HepG2 (cell line): ENCODE measurements around the gene NOG. TPM values are rescaled to one million over a fixed set of nuclear protein-coding genes. Genes with fewer than 3 reads are reported as not detected.

Source experiments
- ATAC-seq: fragments of 200-7000 bp; cut with Tn5 transposase; 3 replicates; pipeline ENCODE4 v1.9.1; 2020; ENCODE audit warnings: mild to moderate bottlenecking, moderate library complexity
- BruUV-seq: library from RNA; stranded (reverse); fragments of 400-500 nt; replicated peaks from 2 replicates; lab custom pipeline; 2021; lab: Mats Ljungman, UMichigan
- CTCF ChIA-PET: fragments of 300-600 bp; formaldehyde crosslinking; extraction: SDS; loops from one replicate; lab custom pipeline; 2021; ENCODE audit warnings: low total read pairs, inconsistent platforms, low intra/inter-chr PET ratio; lab: Yijun Ruan, JAX
- POLR2A ChIA-PET: fragments of 350-600 bp; sonication (Branson Sonifier 250); formaldehyde crosslinking; loops from one replicate; lab custom pipeline; 2020; ENCODE audit warnings: antibody characterized with exemption, inconsistent platforms; lab: Yijun Ruan, JAX
- DNase-seq: peaks from one replicate; pipeline ENCODE4 v3.0.0-alpha.2; 2015; ENCODE audit warnings: low spot score
- FAIRE-seq: peaks from 3 replicates; lab custom pipeline; 2011; peaks lifted over from hg19 to GRCh38; lab: Jason Lieb, UNC
- H2AFZ ChIP-seq: one replicate; pipeline ENCODE4 v1.6.1; 2011; ENCODE audit warnings: low read length, inconsistent platforms
- H3K27ac ChIP-seq: fragments of 300-600 bp; 3 replicates; pipeline ENCODE4 v1.8.0; 2011; ENCODE audit warnings: mixed run types, mild to moderate bottlenecking, mixed read lengths, low read length, inconsistent platforms; ENCODE audit not compliant: insufficient read depth; ENCODE audit errors: extremely low read length
- H3K27me3 ChIP-seq, 2 experiments: fragments of 200-600 bp in 1 of 2; 2 replicates in 1 of 2; 3 replicates in 1 of 2; pipeline versions ENCODE4 v1.6.0 to v1.8.0; 2011; ENCODE audit warnings: low read length in 2 of 2, mild to moderate bottlenecking in 2 of 2, moderate library complexity in 2 of 2, inconsistent platforms in 1 of 2; ENCODE audit not compliant: insufficient read depth in 2 of 2, control insufficient read depth in 1 of 2
- H3K36me3 ChIP-seq, 2 experiments: fragments of 200-600 bp in 1 of 2; replicated peaks in 1 of 2; 2 replicates in 1 of 2; 3 replicates in 1 of 2; pipeline versions ENCODE4 v1.5.1 to v1.8.0; 2011; ENCODE audit warnings: low read length in 2 of 2, inconsistent platforms in 1 of 2; ENCODE audit not compliant: insufficient read depth in 2 of 2, control insufficient read depth in 1 of 2
- H3K4me1 ChIP-seq: 2 replicates; pipeline ENCODE4 v1.5.1; 2012; ENCODE audit warnings: low read length, inconsistent platforms; ENCODE audit not compliant: insufficient read depth
- H3K4me2 ChIP-seq: 2 replicates; pipeline ENCODE4 v1.6.0; 2011; ENCODE audit warnings: low read depth, low read length, inconsistent platforms
- H3K4me3 ChIP-seq, 3 experiments: fragments of 200-600 bp in 1 of 3; sonication (generic), shearing (Covaris generic) in 1 of 3; replicated peaks in 1 of 3; 2 replicates each; pipeline ENCODE4 v1.5.1; 2011 to 2016; ENCODE audit warnings: low read length in 3 of 3, inconsistent platforms in 2 of 3, low read depth in 2 of 3, mild to moderate bottlenecking in 2 of 3, control low read depth in 1 of 3, mixed read lengths in 1 of 3; ENCODE audit not compliant: insufficient read depth in 1 of 3
- H3K79me2 ChIP-seq: one replicate; pipeline ENCODE4 v1.6.1; 2011; ENCODE audit warnings: low read length, inconsistent platforms; ENCODE audit not compliant: insufficient read depth
- H3K9ac ChIP-seq: 2 replicates; pipeline ENCODE4 v1.6.0; 2011; ENCODE audit warnings: mild to moderate bottlenecking, low read depth, low read length, inconsistent platforms; ENCODE audit not compliant: insufficient read depth
- H3K9me3 ChIP-seq: 2 replicates; pipeline ENCODE4 v1.5.1; 2012; ENCODE audit warnings: mild to moderate bottlenecking, low read length
- H4K20me1 ChIP-seq: 2 replicates; pipeline ENCODE4 v1.6.0; 2011; ENCODE audit warnings: inconsistent platforms, mild to moderate bottlenecking, low read length, moderate library complexity; ENCODE audit not compliant: insufficient read depth
- CBX2 ChIP-seq, 2 experiments: fragments of 200-600 bp in 1 of 2; sonication (generic); formaldehyde crosslinking in 1 of 2; IDR thresholded peaks; 2 replicates each; pipeline versions ENCODE4 v1.7.0 to v1.8.1; 2018 to 2022; ENCODE audit warnings: low read depth in 2 of 2, low read length in 1 of 2, mild to moderate bottlenecking in 1 of 2, missing genetic modification reagents in 1 of 2
- CHD2 ChIP-seq: IDR thresholded peaks from 2 replicates; pipeline ENCODE4 v1.6.1; 2011; ENCODE audit warnings: low read depth, low read length, improper control_type of control experiment
- GABPA ChIP-seq, 2 experiments: IDR thresholded peaks; 2 replicates each; pipeline ENCODE4 v1.6.1; 2011 to 2016; ENCODE audit warnings: low read depth in 2 of 2, low read length in 1 of 2, missing biosample characterization in 1 of 2, missing genetic modification characterization in 1 of 2
- GPN1 ChIP-seq: sonication (generic); formaldehyde crosslinking; IDR thresholded peaks from 2 replicates; pipeline ENCODE4 v1.5.1; 2020; ENCODE audit warnings: missing genetic modification reagents, borderline replicate concordance
- KAT7 ChIP-seq: IDR thresholded peaks from 2 replicates; pipeline ENCODE4 v1.6.1; 2018; ENCODE audit warnings: borderline replicate concordance, missing compliant biosample characterization
- NAIF1 ChIP-seq: sonication (generic); formaldehyde crosslinking; IDR thresholded peaks from 2 replicates; pipeline ENCODE4 v1.5.0; 2020; ENCODE audit warnings: mild to moderate bottlenecking, missing genetic modification reagents, borderline replicate concordance
- NCOA2 ChIP-seq: sonication (generic); formaldehyde crosslinking; IDR thresholded peaks from 2 replicates; pipeline ENCODE4 v1.8.0; 2022; ENCODE audit warnings: inconsistent platforms
- NR2C2 ChIP-seq: sonication (generic); formaldehyde crosslinking; IDR thresholded peaks from 2 replicates; pipeline ENCODE4 v1.4.0; 2020; ENCODE audit warnings: missing genetic modification reagents, mild to moderate bottlenecking, moderate library complexity, borderline replicate concordance
- SUZ12 ChIP-seq: fragments of 150-350 bp; IDR thresholded peaks from 2 replicates; pipeline ENCODE4 v1.6.1; 2014; ENCODE audit warnings: low read depth, low read length
- ZNF460 ChIP-seq: sonication (generic); formaldehyde crosslinking; IDR thresholded peaks from 2 replicates; pipeline ENCODE4 v1.5.1; 2020; ENCODE audit warnings: missing genetic modification reagents, mild to moderate bottlenecking, borderline replicate concordance
- ZNF775 ChIP-seq: sonication (generic); formaldehyde crosslinking; IDR thresholded peaks from 2 replicates; pipeline ENCODE4 v1.4.0; 2020; ENCODE audit warnings: missing genetic modification reagents, mild to moderate bottlenecking, moderate library complexity, borderline replicate concordance
- ZNF788 ChIP-seq: sonication (generic); formaldehyde crosslinking; IDR thresholded peaks from 2 replicates; pipeline ENCODE4 v1.5.0; 2020; ENCODE audit warnings: mild to moderate bottlenecking, missing genetic modification reagents, borderline replicate concordance
- ZSCAN30 ChIP-seq: sonication (generic); formaldehyde crosslinking; IDR thresholded peaks from 2 replicates; pipeline ENCODE4 v1.5.0; 2020; ENCODE audit warnings: mild to moderate bottlenecking, missing genetic modification reagents
- WGBS: methylation state at CpG from one replicate; pipeline ENCODE4 v1.1.6; 2017; ENCODE audit warnings: low lambda C conversion rate; 5-methylcytosine and 5-hydroxymethylcytosine counted together
- in situ Hi-C: cut with HindIII; loops from 2 replicates; pipeline ENCODE4 v1.10.0; 2017; ENCODE audit warnings: low pct_unique_long_range_greater_than_20kb; ENCODE audit not compliant: extremely low pct_ligation_motif_present
- intact Hi-C: fragments of 100-400 bp; cut with micrococcal nuclease; formaldehyde crosslinking; loops from one replicate; pipeline ENCODE4 v1.10.0; 2022; ENCODE audit not compliant: unreplicated experiment
- polyA plus RNA-seq, 8 experiments: library from polyadenylated mRNA; depleted of rRNA in 3 of 8; stranded (reverse) in 7 of 8; unstranded in 1 of 8; fragments of >200 nt; fragmentation: Illumina TruSeq in 4 of 8; extraction: Trizol in 4 of 8; gene quantifications; 2 replicates each; pipeline versions ENCODE4 v1.2.1 to v1.2.3, GENCODE V29; 2011 to 2016; ENCODE audit warnings: low read depth in 4 of 8, missing spikeins in 1 of 8, mixed read lengths in 1 of 8; ENCODE audit not compliant: insufficient read depth in 1 of 8
- total RNA-seq, 5 experiments: library from RNA; depleted of rRNA; stranded (reverse); fragments of >200 nt; fragmentation: Illumina TruSeq; extraction: Trizol; gene quantifications; 2 replicates each; pipeline ENCODE4 v1.2.3, GENCODE V29; 2016; ENCODE audit warnings: low read depth in 1 of 5

Gene NOG
- total and polyA plus RNA-seq, 2 of the 13 experiments (the other 11 are each of a cell fraction or from before 2014, with no cell fraction given) = not detected

DNA sequence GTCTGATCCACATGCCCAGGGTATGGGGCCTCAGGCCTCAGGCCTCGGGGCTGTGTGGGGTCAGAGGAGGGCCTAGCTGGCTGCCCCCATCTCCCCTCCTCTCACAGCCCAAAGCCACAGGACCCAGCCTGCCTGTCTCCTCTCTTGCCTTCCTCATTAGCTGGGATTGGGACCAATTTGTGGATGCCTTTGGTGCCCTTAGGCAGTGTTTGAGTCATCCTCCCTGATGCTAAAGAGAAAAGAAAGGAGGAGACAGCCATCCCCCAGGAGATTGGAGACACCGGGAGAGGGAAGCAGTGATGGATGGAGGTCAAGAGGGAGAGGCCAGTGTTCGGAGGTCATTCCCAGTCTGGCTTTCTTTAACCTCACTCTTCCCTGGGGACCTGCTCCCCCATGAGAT, 23.3 kb upstream of the NOG start:
- Histone ChIP-seq H3K27ac (no peak overlapping the region), H3K36me3 (no peaks in the 10 kb centered on the region), H3K9me3 (no peaks in the 10 kb centered on the region), H3K4me2 (no peak overlapping the region), H4K20me1 (no peaks in the 10 kb centered on the region), H3K4me1 (no peaks in the 10 kb centered on the region), H3K27me3 (no peaks in the 10 kb centered on the region), H3K79me2 (no peaks in the 10 kb centered on the region), H2AFZ (no peak overlapping the region), H3K9ac (no peak overlapping the region), H3K4me3 (no peak overlapping the region)
- no TSS peak for BruUV-seq
- TF ChIP-seq CBX2 (IDR thresholded peaks at IDR 0.05; ENCODE audit: low read depth, low read length) = no peak
- TF ChIP-seq CBX2 (CRISPR knock-in tag; IDR thresholded peaks at IDR 0.05; ENCODE audit: low read depth) = no peak
- TF ChIP-seq ZNF788 = no peak
- no peak for TF ChIP-seq KAT7 (CRISPR knock-in tag)
- no peak for TF ChIP-seq CHD2
- no peak for TF ChIP-seq ZNF460 (CRISPR knock-in tag)
- TF ChIP-seq ZSCAN30 (CRISPR knock-in tag) = no peak
- TF ChIP-seq GABPA (IDR thresholded peaks at IDR 0.05; ENCODE audit: low read depth, low read length) = no peak
- TF ChIP-seq GABPA (CRISPR knock-in tag; IDR thresholded peaks at IDR 0.05; ENCODE audit: low read depth) = no peak
- no peak for TF ChIP-seq ZNF775
- FAIRE-seq = no peak
- ChIA-PET POLR2A (no interaction called here), CTCF (no interaction called here)
- no peak for ATAC-seq
- 6% methylated on average over 3 of the region's 3 CpGs for WGBS
- in situ Hi-C loops = no loop called here
- no peak for DNase-seq
- intact Hi-C loops = no loop called here

DNA sequence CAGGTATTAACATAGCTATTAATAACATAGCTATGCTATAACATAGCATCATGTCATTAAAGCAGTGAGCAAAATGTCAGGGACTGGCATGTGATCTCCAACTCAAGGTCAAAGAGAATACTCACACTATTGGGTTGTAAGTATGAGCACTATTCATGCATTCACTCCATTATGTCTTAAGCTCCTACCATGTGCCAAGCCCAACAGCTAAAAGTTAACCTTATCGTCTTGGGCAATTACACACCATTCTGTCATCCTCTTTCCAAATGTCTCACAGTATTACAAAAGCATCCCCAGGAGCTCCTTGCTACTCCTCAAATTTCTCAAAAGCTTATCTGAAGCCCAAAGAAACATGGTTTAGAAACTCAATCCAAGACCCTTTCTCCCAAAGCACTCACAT, 22.0 kb upstream of the NOG start:
- H3K4me2 ChIP-seq = no peak overlapping the region
- no peaks in the 10 kb centered on the region for H4K20me1 ChIP-seq
- no peak overlapping the region for H2AFZ ChIP-seq
- H3K27ac ChIP-seq = no peak overlapping the region
- ATAC-seq (no peak), DNase-seq (no peak), FAIRE-seq (no peak)
- 0% methylated on average over 1 of the region's 1 CpG for WGBS
- no peaks in the 10 kb centered on the region for H3K27me3 ChIP-seq
- TF ChIP-seq NCOA2 (CRISPR knock-in tag) (no peak), NR2C2 (CRISPR knock-in tag) (no peak), GPN1 (CRISPR knock-in tag) (no peak), SUZ12 (no peak), NAIF1 (CRISPR knock-in tag) (no peak)
- in situ Hi-C loops = no loop called here
- no peaks in the 10 kb centered on the region for H3K4me1 ChIP-seq
- H3K4me3 ChIP-seq = no peak overlapping the region
- ChIA-PET CTCF (no interaction called here), POLR2A (no interaction called here)
- no peaks in the 10 kb centered on the region for H3K79me2 ChIP-seq
- H3K9me3 ChIP-seq = no peaks in the 10 kb centered on the region
- intact Hi-C loops = no loop called here
- no peaks in the 10 kb centered on the region for H3K36me3 ChIP-seq
- BruUV-seq = no TSS peak
- no peak overlapping the region for H3K9ac ChIP-seq
